Thyroid gland (tissue), 4 donors: Measurements from ENCODE around the gene SYT12. TPM values are rescaled to one million over a fixed set of nuclear protein-coding genes. Genes with fewer than 3 reads are reported as not detected.

Experiments used
- DNase-seq, 2 donors: peaks; one replicate each; pipeline ENCODE4 v3.0.0-alpha.2; 2019
- H3K27ac ChIP-seq, 3 donors: fragments of 200-600 bp; sonication (generic); 1 replicate in 2 of 3; 2 replicates in 1 of 3; pipeline ENCODE4 v1.5.1; 2016 to 2019; ENCODE audit warnings: mild to moderate bottlenecking in 1 of 3, moderate library complexity in 1 of 3
- H3K27me3 ChIP-seq: fragments of 200-600 bp; sonication (generic); one replicate; pipeline ENCODE4 v1.5.1; 2019
- H3K36me3 ChIP-seq, 2 donors: fragments of 200-600 bp; sonication (generic); one replicate each; pipeline ENCODE4 v1.5.1; 2016 to 2019
- H3K4me1 ChIP-seq, 2 donors: fragments of 200-600 bp; sonication (generic); one replicate each; pipeline ENCODE4 v1.5.1; 2017 to 2019
- H3K4me3 ChIP-seq, 3 donors: fragments of 200-600 bp; sonication (generic); replicated peaks in 1 of 3; 1 replicate in 2 of 3; 2 replicates in 1 of 3; pipeline ENCODE4 v1.5.1; 2016; ENCODE audit warnings: mild to moderate bottlenecking in 1 of 3
- H3K9me3 ChIP-seq: fragments of 200-600 bp; sonication (generic); one replicate; pipeline ENCODE4 v1.5.1; 2017
- POLR2A ChIP-seq, 2 donors: fragments of 450-650 bp; IDR thresholded peaks; one replicate each; pipeline ENCODE4 v1.6.1; 2017; ENCODE audit warnings: antibody characterized with exemption in 2 of 2, mild to moderate bottlenecking in 2 of 2, moderate library complexity in 1 of 2
- WGBS, 2 donors: methylation state at CpG; one replicate each; pipeline ENCODE4 v1.1.5; 2017; 5-methylcytosine and 5-hydroxymethylcytosine counted together
- intact Hi-C: fragments of 100-400 bp; cut with DNase I; formaldehyde crosslinking; loops from one replicate; pipeline ENCODE4 v1.15.1; 2023
- total RNA-seq, 4 donors: library from RNA; depleted of rRNA; stranded (reverse); fragments of >200 nt; gene quantifications; one replicate each; pipeline ENCODE4 v1.2.3, GENCODE V29; 2016
- TF ChIP-seq, protein P1 (sequence below), 6 experiments: fragments of 200-600 bp in 3 of 6; fragments of 450-650 bp in 3 of 6; sonication (generic) in 3 of 6; IDR thresholded peaks; one replicate each; pipeline ENCODE4 v1.5.1; 2016 to 2019; ENCODE audit warnings: antibody characterized with exemption in 6 of 6, mild to moderate bottlenecking in 2 of 6, inconsistent platforms in 1 of 6, moderate library complexity in 1 of 6

The SYT12 gene, protein sequence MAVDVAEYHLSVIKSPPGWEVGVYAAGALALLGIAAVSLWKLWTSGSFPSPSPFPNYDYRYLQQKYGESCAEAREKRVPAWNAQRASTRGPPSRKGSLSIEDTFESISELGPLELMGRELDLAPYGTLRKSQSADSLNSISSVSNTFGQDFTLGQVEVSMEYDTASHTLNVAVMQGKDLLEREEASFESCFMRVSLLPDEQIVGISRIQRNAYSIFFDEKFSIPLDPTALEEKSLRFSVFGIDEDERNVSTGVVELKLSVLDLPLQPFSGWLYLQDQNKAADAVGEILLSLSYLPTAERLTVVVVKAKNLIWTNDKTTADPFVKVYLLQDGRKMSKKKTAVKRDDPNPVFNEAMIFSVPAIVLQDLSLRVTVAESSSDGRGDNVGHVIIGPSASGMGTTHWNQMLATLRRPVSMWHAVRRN
- total RNA-seq = under 1 TPM in 3 of 4 donors, not detected in 1; 0.13 to 0.44 (median 0.22) TPM

DNA sequence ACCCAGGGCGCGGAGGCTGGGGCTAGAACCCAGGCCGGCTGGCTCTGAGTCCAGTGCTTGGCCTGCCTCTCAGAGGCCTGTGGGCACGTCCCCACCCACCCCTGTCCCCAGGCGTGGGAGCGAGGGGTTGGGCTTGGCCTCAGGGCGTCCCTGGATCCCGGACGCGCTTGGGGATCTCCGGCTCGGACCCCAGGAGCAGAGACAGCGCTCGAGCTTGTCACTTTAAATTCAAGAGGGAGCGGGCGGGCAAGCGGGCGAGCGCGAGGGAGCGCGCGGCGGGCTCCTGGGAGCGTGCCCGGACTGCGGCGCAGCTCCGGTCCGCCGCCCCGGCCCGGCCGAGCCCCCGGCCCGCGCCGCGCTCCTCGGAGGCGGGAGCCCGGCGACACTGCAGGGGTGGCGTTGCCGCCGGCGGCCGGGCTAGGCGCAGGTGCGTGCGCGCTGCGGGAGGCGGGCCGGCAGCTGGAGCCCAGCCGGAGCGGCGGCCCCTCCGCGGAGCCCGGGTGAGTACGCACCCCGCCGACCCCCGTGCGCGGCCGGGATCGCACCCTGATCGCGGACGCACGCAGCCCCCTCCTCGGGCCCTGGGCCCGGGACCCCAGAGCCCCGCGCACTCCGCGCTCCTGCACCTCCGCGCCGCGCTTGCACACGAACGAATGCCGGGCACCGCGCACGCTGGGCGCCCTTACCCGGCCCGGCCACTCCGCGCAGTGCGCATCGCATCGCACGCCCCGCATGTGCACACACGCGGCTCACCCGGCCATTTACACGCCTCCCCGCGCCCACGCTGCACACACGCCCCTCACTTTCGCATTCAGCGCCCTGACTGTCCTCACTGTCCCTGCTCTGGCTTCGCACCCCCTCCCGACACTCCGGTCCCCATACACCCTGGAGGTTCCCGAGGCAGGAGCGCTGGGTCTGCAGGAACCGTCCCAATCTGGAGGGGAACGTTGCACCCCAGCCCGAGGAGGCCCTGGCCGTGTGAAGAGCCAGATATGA lies at the start of gene SYT12:
SYT12 (plus strand) TSS at position 174 of the 996 bp plus-strand sequence. CDS start 7,011 bp downstream, outside the sequence.
- Histone ChIP-seq H3K36me3 (no peaks in the 10 kb centered on the region), H3K27me3 (no peaks in the 10 kb centered on the region), H3K27ac (no peak within 1 kb of the TSS), H3K4me1 (peaks cover 4 to 16% of the 10 kb centered on the region in 2 donors), H3K9me3 (no peaks in the 10 kb centered on the region), H3K4me3 (peak within 1 kb of the TSS in 1 of 3 donors; percentile 21)
- no peak for DNase-seq
- WGBS, 2 donors = 0 to 5% methylated on average over 3 to 26 of the region's 118 CpGs
- TF ChIP-seq, protein P1, sequence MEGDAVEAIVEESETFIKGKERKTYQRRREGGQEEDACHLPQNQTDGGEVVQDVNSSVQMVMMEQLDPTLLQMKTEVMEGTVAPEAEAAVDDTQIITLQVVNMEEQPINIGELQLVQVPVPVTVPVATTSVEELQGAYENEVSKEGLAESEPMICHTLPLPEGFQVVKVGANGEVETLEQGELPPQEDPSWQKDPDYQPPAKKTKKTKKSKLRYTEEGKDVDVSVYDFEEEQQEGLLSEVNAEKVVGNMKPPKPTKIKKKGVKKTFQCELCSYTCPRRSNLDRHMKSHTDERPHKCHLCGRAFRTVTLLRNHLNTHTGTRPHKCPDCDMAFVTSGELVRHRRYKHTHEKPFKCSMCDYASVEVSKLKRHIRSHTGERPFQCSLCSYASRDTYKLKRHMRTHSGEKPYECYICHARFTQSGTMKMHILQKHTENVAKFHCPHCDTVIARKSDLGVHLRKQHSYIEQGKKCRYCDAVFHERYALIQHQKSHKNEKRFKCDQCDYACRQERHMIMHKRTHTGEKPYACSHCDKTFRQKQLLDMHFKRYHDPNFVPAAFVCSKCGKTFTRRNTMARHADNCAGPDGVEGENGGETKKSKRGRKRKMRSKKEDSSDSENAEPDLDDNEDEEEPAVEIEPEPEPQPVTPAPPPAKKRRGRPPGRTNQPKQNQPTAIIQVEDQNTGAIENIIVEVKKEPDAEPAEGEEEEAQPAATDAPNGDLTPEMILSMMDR (IDR thresholded peaks at IDR 0.05) = no peak
- no peak for TF ChIP-seq POLR2A (IDR thresholded peaks at IDR 0.05)
- intact Hi-C loops = no loop called here

DNA sequence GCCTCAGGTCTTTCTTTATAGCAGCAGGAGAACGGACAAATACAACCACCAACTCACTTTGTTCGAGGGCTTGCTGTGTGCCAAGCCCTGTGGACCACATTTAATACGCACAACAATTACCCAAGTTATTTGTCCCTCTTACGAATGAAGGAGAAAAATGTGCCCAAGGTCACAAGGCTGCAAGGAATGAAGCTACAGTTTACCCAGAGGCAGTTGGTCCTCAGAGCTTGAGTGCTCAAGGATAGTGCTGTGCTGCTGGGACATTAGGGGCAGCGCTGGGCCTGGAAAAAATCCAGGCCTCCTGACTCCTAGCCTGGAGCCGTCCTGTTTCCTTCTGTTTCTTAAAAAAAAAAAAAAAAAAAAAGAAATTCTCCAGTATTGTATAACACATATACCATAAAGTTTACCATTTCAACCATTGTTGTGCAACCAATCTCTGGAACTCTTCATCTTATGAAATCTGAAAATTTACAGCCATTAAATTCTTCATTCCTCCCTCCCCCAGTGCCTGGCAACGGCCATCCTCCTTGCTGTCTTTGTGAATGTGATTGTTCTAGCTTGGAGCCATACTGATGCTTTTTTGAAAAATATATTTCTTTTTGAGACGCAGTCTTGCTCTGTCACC lies 48.9 kb upstream of the SYT12 start:
- H3K27me3 ChIP-seq = no peaks in the 10 kb centered on the region
- no peak for DNase-seq
- no peak overlapping the region for H3K4me3 ChIP-seq
- no peaks in the 10 kb centered on the region for H3K36me3 ChIP-seq
- intact Hi-C loops = no loop called here
- H3K4me1 ChIP-seq = peaks cover 0 to 6% of the 10 kb centered on the region in 2 donors
- H3K27ac ChIP-seq = no peak overlapping the region
- WGBS, 2 donors = 80 to 81% methylated on average over 8 of the region's 8 CpGs
- H3K9me3 ChIP-seq = no peaks in the 10 kb centered on the region
- TF ChIP-seq POLR2A (IDR thresholded peaks at IDR 0.05) = no peak
- TF ChIP-seq, protein P1 (IDR thresholded peaks at IDR 0.05) = no peak

DNA sequence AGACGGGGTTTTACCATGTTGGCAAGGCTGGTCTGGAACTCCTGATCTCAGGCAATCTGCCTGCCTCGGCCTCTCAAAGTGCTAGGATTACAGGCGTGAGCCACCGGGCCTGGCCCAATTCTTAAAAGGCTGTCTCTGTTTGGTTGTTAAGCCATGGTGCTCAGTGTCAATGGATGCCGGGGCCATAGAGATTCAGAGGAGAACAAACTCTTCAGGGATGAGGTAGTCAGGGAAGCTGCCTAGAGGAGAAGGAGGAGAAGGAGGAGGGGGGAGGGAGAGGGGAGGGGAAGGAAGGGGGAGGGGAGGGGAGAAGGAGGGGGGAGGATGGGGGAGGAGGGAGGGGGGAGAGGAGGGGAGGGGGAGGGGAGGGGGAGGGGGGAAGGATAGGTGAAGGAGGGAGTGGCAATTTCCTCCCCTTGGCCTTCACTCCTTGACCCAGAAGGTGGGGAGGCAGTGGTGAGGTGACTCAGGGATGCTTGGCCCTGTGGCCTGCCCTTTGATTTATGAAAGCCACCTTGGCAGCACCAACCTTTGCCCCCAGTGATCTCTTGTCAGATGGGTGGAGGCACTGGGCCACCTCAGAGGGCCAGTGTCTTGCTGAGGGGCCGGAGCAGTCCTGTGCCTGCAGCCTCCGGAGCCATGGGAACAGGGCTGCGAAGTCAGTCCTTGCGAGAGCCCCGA lies 48.1 kb upstream of the SYT12 start, which contains the start of gene C11orf86:
C11orf86 (plus strand) TSS at position 581 of the 681 bp plus-strand sequence; CDS start at position 640, 59 bp downstream.
- DNase-seq = no peak
- Histone ChIP-seq H3K9me3 (no peaks in the 10 kb centered on the region), H3K4me3 (no peak within 1 kb of the TSS), H3K27me3 (no peaks in the 10 kb centered on the region), H3K36me3 (no peaks in the 10 kb centered on the region), H3K27ac (no peak within 1 kb of the TSS), H3K4me1 (peaks cover 0 to 6% of the 10 kb centered on the region in 2 donors)
- 71 to 81% methylated on average over 6 to 10 of the region's 10 CpGs for WGBS, 2 donors
- intact Hi-C loops = no loop called here
- TF ChIP-seq POLR2A (IDR thresholded peaks at IDR 0.05) = no peak
- TF ChIP-seq, protein P1 (IDR thresholded peaks at IDR 0.05) = no peak

DNA sequence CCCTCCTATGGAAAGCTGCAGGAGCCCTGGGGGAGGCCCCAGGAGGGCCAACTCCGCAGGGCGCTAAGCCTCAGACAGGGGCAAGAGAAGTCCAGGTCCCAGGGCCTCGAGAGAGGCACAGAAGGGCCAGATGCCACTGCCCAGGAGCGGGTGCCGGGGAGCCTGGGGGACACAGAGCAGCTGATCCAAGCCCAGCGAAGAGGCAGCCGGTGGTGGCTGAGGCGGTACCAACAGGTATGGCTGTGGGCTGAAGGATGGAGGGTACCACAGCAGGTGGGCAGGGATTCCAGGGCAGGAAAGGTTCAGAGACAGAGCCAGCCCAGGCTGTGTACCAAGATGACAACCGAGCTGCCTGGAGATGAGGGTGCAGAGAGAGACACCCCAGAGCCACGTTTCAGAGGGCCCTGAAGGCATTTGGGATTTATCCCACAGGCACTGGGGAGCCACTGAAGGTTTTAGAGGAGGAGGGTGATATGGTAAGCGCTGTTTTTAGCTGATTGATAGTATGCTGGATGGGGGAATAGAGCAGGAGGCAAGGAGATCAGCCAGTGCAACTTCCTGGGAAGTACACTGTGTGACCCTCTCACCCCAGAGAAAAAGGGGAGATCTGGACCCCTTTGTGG lies 47.4 kb upstream of the SYT12 start:
- Histone ChIP-seq H3K36me3 (no peaks in the 10 kb centered on the region), H3K27ac (no peak overlapping the region), H3K27me3 (no peaks in the 10 kb centered on the region), H3K4me1 (peaks cover 0 to 1% of the 10 kb centered on the region in 2 donors), H3K4me3 (no peak overlapping the region), H3K9me3 (no peaks in the 10 kb centered on the region)
- 76 to 80% methylated on average over 9 of the region's 11 CpGs for WGBS, 2 donors
- intact Hi-C loops = no loop called here
- DNase-seq = no peak
- no peak for TF ChIP-seq POLR2A (IDR thresholded peaks at IDR 0.05)
- TF ChIP-seq, protein P1 (IDR thresholded peaks at IDR 0.05) = no peak
